HEK293 (cell line): ENCODE data around the gene PRKG1.

ENCODE experiments used
- ZNF146 ChIP-seq: fragments of 450-650 bp; formaldehyde crosslinking; IDR thresholded peaks from 2 replicates; pipeline ENCODE4 v1.5.1; 2016; ENCODE audit warnings: missing biosample characterization, missing genetic modification characterization
- ZNF37A ChIP-seq: fragments of 450-650 bp; IDR thresholded peaks from 2 replicates; pipeline ENCODE4 v1.5.1; 2018; ENCODE audit warnings: missing biosample characterization, missing genetic modification characterization
- ZNF48 ChIP-seq: fragments of 450-650 bp; formaldehyde crosslinking; IDR thresholded peaks from 2 replicates; pipeline ENCODE4 v1.5.1; 2016; ENCODE audit warnings: missing biosample characterization, missing genetic modification characterization

DNA sequence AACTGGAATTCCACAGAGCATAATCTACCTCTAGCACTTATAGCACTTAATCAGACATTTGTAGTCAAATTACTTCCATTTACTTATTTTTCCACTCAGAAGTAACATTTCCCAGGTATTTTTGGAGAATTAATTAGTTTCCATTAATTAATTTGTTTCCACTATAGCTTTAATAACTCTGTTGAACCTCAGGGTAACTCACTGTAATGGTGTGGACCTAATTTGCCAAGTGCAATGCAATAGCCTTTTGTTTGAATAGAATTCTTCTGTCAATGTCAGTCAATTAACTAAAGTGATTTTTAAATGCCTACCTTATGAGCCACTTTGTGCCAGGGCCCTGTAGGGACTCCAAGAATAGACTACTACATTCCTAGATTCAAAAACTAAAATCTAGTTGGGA lies 509.7 kb downstream of the PRKG1 start:
- TF ChIP-seq ZNF48 (no peak), ZNF146 (tag by site-specific recombination) (no peak), ZNF37A (tag by site-specific recombination) (no peak)
